GM19395 (cell line): ENCODE measurements around the gene TTC27.
"Not testable (repeated sequence)": the region's sequence is repeated elsewhere in the genome, so short reads cannot be mapped to it uniquely, and the experiment has no call there.

Experiments
- ATAC-seq: cut with Tn5 transposase; IDR thresholded peaks from one replicate; pipeline ENCODE4 v1.9.1; 2021; ENCODE audit warnings: mild to moderate bottlenecking, moderate library complexity; ENCODE audit not compliant: unreplicated experiment

The TTC27 gene

DNA sequence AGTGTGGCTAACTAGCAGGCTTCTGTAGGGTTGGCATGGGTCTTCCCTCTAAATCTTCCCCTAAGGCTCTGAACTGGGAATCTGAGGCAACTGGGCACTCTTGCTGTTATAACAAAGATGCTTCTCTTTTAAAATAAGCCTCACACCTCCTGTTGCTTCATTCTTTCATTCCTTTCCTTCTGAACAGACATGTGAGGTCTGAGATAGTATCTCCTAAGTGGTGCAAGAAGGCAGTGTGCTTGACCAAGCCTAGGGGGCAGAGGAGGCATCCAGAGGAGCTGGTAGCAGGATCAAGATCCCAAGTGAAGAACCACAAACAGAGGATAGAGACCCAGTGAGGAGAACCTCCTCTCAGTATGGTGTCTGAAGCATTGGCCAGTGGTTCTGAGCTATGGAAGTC, 90.9 kb downstream of the TTC27 start:
- ATAC-seq = no peak

- ATAC-seq = no peak
Measured at GRCh38 chr2:32719430-32719829, 91.6 kb downstream of the TTC27 start.

DNA sequence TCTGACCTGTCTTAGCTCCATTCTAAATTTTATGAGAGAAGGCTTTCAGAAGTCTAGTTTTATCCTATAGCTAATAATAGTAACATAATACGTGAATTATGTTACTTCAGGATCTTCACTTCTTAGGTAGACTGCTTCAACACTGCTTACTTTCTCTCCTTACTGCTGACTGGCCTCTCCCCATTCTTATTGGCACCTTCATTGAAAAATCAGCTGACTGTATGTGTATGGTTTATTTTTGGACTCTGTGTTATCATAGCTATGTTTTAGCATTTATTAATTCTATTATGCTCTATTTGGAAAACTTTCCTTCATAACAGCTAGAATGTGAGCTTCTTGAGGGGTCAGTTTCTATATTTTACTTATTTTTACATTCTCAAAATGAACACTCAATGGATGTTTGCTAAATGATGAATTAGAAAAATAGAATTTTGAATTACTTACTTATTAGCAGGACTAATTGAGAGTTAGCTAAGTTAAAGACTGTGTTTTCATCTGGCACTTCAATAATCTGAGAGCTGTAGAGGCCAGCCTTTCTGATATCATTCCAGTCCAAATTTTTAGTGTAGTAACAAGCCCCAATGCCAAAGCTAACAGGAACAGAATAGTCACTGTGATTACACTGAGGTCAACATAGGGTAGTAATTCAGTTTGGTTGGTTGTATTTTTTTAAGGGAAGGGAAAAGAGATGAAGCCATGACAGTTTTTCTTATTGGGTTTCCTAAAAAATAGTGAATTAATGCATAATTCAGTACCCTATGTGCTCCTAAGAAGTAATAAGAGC, 92.3 kb downstream of the TTC27 start:
- ATAC-seq = no peak

GRCh38 chr2:32720771-32721170, 92.9 kb downstream of the TTC27 start:
- ATAC-seq = no peak

DNA sequence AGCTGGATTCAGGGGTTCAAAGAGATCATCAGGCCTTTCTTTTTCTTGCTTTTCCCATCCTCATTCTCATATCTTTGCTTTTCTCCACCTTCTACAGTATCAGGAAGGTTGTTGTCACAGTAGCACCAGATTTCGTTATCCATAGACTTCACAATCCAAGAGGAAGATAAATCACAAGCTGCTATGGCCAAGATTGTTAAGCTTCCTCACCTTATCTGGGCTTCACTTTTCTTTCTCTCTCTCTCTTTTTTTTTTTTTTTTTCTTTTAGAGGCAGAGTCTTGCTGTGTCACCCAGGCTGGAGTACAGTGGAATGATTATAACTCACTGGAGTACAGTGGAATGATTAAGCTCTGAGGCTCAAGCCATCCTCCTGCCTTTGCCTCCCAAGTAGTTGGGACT, 93.5 kb downstream of the TTC27 start:
- no peak for ATAC-seq

DNA sequence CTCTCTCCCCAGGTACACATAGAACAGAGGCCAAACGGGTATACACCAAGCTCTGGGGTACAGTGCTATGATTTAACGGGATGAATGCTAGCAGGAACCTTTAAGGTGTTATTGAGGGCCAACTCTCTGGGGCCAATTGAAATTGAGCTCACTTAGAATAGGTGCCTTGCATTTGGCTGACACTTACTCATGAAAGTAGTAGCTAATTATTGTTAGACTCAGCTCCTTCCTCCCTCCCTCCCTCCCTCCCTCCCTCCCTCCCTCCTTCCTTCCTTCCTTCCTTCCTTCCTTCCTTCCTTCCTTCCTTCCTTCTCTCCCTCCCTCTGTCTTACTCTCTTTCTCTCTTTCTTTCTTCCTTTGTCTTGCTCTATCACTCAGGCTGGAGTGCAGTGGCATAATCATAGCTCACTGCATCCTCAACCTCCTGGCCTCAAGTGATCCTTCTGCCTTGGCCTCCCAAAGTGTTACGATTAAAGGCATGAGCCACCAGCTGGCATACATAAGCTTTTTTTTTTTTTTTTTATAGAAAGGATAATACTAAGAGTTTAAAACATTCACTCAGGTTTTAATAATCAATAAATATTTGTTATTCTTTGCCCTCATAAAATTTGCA, 95.7 kb downstream of the TTC27 start:
- ATAC-seq = no peak

DNA sequence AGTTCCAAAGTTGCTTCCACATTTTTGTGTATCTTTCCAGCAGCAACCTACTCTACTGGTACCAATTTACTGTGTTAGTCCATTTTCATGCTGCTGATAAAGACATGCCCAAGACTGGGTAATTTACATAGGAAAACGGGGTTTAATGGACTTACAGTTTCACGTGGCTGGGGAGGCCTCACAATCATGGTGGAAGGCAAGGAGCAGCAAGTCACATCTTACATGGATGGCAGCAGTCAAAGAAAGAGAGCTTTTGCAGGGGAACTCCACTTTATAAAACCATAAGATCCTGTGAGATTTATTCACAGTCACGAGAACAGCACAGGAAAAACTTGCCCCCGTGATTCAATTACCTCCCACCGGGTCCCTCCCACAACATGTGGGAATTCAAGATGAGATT, 98.8 kb downstream of the TTC27 start:
- not testable (repeated sequence) for ATAC-seq

DNA sequence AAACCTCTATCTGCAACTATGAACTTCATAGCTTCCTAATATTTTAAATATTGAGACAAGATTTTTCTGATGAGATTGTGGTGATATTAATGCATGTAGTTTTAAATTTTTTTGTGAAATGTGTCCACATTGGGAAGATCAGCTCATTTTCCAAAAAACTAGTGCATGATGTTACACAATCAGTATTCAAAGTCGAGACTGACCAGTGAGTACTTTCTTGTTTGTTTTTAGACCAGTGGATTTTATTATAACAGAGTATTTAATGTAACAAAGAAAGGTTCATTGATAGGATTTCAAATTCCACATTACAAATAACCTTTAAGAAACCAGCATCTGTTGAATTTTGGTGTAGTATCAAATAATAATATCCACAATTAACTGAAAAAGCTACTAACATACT, 99.3 kb downstream of the TTC27 start:
- no peak for ATAC-seq

DNA sequence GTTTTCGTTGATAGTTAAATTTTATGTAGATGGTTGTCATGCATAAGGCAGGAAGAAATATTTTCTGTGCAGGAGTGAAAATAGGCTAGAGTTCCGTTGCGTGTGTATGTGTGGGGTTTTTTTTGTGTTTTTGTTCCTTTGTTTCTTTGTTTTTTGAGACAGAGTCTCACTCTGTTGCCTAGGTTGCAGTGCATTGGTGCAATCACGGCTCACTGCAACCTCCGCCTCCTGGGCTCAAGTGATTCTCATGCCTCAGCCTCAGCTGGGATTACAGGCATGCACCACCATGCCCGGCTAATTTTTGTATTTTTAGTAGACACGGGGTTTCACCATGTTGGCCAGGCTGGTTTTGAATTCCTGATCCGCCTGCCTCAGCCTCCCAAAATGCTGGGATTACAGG, 103.1 kb downstream of the TTC27 start:
- not testable (repeated sequence) for ATAC-seq

GRCh38 chr2:32732120-32732519, 104.3 kb downstream of the TTC27 start:
- ATAC-seq = no peak

DNA sequence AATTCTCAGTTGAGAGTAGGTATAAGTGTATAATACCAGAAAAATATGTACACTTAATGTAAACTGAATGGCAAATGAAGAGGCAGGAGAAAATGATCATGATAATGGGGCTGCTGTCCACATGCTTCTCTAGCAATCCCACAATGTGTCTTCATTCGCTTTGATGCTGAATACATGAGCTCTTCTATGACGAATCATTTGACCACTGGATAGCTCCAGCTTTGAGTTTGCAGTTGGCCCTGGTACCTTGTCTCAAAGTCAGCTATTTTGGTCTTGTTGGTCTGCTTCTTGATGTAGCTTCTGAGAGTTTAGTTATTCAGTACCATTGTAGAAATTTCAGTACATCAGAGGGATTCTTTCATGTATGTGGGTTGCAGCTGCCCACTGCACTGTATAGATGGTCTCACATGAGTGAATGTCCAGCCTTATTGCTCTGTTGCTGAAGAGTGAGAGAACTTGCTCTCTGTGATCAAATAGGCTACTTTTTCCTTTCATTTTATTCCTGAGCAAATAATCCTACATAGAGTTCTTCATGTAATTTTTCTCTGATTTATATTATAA, 105.1 kb downstream of the TTC27 start:
- ATAC-seq = no peak

- ATAC-seq = no peak
Measured at GRCh38 chr2:32735348-32735747, 107.5 kb downstream of the TTC27 start.

DNA sequence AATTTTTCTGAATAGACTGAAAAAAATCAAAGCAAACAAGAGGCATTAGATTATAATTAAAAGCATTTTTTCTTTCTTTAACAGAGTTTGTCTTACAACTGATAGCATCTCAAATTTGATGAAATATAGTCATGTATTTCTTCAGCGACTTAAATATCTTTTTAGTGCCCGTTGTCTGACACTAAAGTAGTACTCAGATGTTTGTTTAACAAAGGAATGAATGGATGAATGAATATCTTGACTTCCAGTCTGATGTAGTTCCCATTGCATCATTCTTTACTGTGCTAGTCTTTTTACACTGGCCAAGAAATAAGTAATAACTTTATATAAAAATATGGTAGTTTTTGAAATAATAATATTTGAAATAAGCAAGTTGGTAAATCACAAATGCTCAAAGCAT, 111.1 kb downstream of the TTC27 start:
- ATAC-seq = no peak

DNA sequence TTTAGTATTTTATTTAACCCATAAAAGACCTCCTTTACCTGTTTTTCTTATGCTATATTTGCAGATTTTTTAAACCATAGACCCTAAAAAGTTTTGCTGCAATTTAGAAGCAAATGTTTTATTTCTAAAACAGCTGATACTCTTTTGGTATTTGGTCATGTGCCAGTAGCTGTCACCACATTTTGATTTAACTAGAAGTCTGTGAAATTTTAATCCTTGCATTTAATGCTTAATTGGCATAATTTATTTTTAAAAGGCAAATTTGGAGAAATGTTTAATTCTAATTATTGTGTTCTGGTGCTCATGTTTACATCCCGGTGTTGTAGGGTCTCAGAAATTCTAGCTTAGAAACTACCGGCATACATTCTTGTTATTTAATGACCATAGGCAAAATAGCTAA, 111.8 kb downstream of the TTC27 start:
- no peak for ATAC-seq

- no peak for ATAC-seq
Measured at GRCh38 chr2:32741575-32741974, 113.7 kb downstream of the TTC27 start.

DNA sequence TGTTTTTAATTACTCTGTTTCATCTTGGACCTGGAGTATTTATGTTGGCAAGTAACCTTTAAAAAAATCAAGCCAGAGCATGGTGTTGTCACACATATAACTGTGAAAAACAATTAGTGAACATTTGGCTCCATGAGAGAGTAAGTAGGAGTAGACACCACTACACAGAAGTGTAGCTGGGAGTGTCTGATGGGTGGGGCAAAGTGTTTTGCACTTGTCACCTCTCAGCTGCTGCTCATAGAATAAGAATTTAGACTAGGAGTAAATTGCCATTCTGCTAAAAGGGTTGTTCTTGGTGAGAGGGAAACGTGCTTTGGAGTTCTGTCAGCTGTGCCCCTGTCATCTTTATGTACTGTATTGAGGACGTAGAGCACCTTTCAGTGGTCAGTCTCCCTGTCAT, 114.5 kb downstream of the TTC27 start:
- no peak for ATAC-seq

- peak; percentile 63 for ATAC-seq
Measured at GRCh38 chr2:32743480-32744236, 115.8 kb downstream of the TTC27 start.

- no peak for ATAC-seq
Measured at GRCh38 chr2:32745191-32745590, 117.3 kb downstream of the TTC27 start.

GRCh38 chr2:32745675-32746074, 117.8 kb downstream of the TTC27 start:
- no peak for ATAC-seq

DNA sequence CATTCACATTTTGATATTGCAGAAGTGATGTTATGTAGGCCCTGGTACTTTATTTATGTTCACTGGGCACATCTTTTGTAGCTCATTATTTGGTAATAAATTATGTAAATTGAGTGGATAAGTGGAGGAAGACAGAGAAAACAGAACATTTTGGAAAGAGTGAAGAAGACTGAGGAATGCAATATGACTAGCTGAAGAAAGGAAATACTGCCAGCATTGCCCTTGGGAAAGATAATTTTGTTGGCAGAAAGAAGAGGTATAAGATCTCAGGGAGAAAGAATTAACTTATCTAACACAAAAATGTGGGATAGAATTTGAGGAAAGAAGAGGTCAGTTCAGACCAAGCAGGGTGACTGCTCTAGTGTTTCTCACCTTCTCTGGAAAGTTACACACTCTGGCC, 118.8 kb downstream of the TTC27 start:
- ATAC-seq = no peak

DNA sequence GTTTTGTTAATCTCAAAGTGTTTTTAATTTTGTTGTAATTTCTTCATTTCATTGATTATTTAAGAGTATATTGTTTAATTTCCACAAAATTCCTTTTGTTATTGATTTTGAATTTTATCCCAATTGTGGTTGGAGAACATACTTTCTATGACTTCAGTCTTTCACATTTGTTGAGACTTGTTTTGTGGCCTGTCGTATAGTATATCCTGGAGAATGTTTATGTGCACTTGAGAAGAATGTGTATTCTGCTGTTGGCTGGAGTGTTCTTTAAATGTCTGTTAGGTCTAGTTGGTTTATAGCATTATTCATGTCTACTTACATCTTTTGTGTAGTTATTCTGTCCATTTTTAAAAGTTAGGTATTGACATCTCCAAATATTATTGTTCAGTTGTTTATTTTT, 120.3 kb downstream of the TTC27 start:
- ATAC-seq = no peak

GRCh38 chr2:32750880-32751279, 123.0 kb downstream of the TTC27 start:
- ATAC-seq = no peak
